ENCODE data around the gene MRPS18B. TPM values are rescaled to one million over a fixed set of nuclear protein-coding genes. Genes with fewer than 3 reads are reported as not detected.
A peak's percentile ranks its signal among the peaks of the same experiment; 100 is the strongest.

The MRPS18B gene
- total RNA-seq, 1 donor from 2014 or later = 48.9 TPM

GRCh38 chr6:30646450-30647241, 29.0 kb downstream of the MRPS18B start, which contains the start of gene C6orf136:
Gene C6orf136, plus strand, starts transcription at chr6:30647133. Its CDS starts 99 bp downstream, at chr6:30647232.
- peak within 1 kb of the TSS; percentile 88 for H3K27ac ChIP-seq
- DNase-seq (peak; percentile 96), ATAC-seq (peak; percentile 94)
- peak within 1 kb of the TSS; percentile 98 for H3K4me3 ChIP-seq
- H3K4me1 ChIP-seq = peaks cover 6% of the 10 kb centered on the region
- H3K27me3 ChIP-seq = no peaks in the 10 kb centered on the region
- TF ChIP-seq CTCF (IDR thresholded peaks at IDR 0.05) = no peak
- peaks cover 24% of the 10 kb centered on the region for H3K36me3 ChIP-seq
- intact Hi-C loops (cut with DNase I) = no loop called here
- H3K9me3 ChIP-seq = no peaks in the 10 kb centered on the region

DNA sequence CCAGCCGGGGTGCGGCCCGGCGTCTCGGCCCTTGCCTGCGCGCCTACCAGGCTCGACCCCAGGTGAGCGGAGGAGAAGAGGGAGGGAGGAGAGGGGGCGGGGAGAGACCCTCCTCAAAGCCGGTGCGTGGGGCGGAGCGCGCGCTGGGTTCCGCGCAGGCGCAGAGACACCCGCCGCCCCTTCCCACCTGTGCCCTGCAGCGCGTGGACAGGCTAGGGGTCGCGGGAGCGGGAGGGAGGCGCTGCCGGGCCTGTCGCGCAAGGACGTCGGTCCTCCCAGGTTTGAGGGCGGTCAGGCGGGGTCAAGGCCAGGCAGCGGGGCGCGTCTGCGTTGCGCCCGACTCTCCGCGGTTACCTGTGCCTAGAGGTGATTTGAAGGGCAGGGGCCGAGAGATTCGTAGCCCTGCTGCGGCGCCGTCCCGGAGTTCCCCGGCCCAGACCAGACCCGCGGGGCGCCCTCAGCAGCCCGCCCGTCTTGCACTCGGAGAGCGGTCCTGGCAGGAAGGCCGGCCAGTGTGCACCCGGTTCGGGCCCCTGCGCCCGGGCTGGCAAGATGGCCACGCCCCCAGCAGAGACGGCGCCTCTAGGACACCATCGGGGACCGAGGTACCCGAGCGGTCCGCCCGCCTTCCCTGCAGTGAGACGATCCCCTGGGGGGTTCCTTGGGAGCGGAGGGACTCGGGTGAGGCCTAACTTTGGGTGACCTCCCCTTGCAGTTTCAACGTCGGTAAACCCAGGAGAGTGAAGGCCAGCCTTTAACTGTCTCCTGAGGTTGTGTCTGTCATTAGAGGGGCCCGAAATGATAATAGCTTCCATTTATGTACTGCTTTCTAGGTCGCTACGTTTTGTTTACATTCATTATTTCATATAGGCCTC, 29.8 kb downstream of the MRPS18B start:
- ATAC-seq (peak; percentile 88), DNase-seq (peak; percentile 91)
- Histone ChIP-seq H3K9me3 (no peaks in the 10 kb centered on the region), H3K27ac (peak overlapping the region; percentile 88), H3K4me1 (peaks cover 6% of the 10 kb centered on the region), H3K4me3 (peak overlapping the region; percentile 98), H3K27me3 (no peaks in the 10 kb centered on the region), H3K36me3 (peaks cover 29% of the 10 kb centered on the region)
- intact Hi-C loops (cut with DNase I) = no loop called here
- TF ChIP-seq CTCF (IDR thresholded peaks at IDR 0.05) = no peak

DNA sequence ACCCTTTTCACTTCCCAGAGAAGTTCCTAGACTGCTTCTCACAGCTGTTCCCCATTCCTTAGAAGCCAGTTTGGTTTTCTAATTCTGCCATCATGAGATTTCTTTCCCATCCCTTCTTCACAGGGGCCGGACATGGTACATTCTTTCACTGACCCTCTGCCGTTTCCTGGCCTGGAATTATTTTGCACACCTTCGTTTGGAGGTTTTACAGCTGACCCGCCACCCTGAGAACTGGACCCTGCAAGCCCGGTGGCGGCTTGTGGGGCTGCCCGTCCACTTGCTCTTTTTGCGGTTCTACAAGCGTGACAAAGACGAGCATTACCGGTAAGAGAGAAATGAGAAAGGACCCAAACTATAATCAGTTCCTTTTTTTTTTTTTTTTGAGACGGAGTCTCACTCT, 33.5 kb downstream of the MRPS18B start:
- Histone ChIP-seq H3K4me3 (no peak overlapping the region), H3K36me3 (peaks cover 55% of the 10 kb centered on the region), H3K9me3 (no peaks in the 10 kb centered on the region), H3K27me3 (no peaks in the 10 kb centered on the region), H3K4me1 (peaks cover 6% of the 10 kb centered on the region), H3K27ac (no peak overlapping the region)
- ATAC-seq (no peak), DNase-seq (no peak)
- intact Hi-C loops (cut with DNase I) = no loop called here
- TF ChIP-seq CTCF (IDR thresholded peaks at IDR 0.05) = no peak

GRCh38 chr6:30654798-30655742, 37.4 kb downstream of the MRPS18B start:
- H3K9me3 ChIP-seq = no peaks in the 10 kb centered on the region
- H3K27me3 ChIP-seq = no peaks in the 10 kb centered on the region
- no peaks in the 10 kb centered on the region for H3K4me1 ChIP-seq
- DNase-seq (no peak), ATAC-seq (no peak)
- H3K27ac ChIP-seq = no peak overlapping the region
- intact Hi-C loops (cut with DNase I) = no loop called here
- no peak for TF ChIP-seq CTCF (IDR thresholded peaks at IDR 0.05)
- no peak overlapping the region for H3K4me3 ChIP-seq
- H3K36me3 ChIP-seq = peaks cover 95% of the 10 kb centered on the region

- H3K9me3 ChIP-seq = no peaks in the 10 kb centered on the region
- peaks cover 100% of the 10 kb centered on the region for H3K36me3 ChIP-seq
- intact Hi-C loops (cut with DNase I) = no loop called here
- H3K4me3 ChIP-seq = no peak overlapping the region
- ATAC-seq (no peak), DNase-seq (no peak)
- no peak for TF ChIP-seq CTCF (IDR thresholded peaks at IDR 0.05)
- no peaks in the 10 kb centered on the region for H3K4me1 ChIP-seq
- H3K27me3 ChIP-seq = no peaks in the 10 kb centered on the region
- H3K27ac ChIP-seq = no peak overlapping the region
Measured at GRCh38 chr6:30655743-30656094, 38.1 kb downstream of the MRPS18B start.
